AG20443 (cell line): Measurements from ENCODE around the gene PARP11.

Experiments
- DNase-seq: peaks from one replicate; pipeline ENCODE4 v3.0.0; 2012; ENCODE audit warnings: low spot score, mixed read lengths

Gene PARP11, protein sequence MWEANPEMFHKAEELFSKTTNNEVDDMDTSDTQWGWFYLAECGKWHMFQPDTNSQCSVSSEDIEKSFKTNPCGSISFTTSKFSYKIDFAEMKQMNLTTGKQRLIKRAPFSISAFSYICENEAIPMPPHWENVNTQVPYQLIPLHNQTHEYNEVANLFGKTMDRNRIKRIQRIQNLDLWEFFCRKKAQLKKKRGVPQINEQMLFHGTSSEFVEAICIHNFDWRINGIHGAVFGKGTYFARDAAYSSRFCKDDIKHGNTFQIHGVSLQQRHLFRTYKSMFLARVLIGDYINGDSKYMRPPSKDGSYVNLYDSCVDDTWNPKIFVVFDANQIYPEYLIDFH

DNA sequence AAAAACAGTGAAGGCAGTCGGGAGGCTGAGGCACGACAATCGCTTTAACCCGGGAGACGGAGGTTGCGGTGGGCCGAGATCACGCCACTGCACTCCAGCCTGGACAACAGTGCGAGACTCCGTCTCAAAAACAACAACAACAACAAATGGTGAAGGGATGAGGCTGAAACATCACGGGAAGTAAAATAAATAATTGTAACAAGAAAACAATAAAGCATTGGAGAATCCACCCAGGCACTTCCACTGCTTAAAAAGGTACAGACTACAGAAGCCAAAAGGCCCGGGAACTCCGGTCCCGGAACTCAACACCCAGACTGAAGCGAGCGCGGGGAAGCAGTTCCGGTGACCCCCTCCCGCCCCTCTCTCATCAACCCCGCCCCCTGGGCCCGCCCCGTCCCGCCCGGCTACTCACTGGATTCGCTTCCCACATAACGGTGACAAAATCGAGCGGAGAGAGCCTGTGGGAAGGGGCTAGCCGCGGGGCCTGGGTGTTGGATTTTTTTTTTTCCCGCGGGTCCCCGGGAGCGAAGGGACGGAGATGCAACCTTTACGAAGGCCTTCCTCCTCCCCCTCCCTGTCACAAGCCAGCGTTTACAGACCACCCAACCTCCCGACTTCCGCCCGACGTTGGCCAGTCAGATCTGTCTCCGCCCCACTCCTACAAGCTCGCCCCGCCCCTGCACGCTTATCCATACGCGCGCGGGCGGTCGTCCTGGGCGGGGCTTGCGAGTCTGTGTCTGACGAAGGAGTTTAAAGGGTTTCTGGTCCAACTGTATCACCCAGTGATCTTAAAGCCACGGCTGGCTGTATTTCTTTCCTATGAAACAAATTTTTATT lies at the start of gene PARP11:
Gene PARP11 (minus strand): TSS at position 600 of the 837 bp plus-strand sequence. CDS start 170 bp downstream, at position 430.
- peak; percentile 97 for DNase-seq

DNA sequence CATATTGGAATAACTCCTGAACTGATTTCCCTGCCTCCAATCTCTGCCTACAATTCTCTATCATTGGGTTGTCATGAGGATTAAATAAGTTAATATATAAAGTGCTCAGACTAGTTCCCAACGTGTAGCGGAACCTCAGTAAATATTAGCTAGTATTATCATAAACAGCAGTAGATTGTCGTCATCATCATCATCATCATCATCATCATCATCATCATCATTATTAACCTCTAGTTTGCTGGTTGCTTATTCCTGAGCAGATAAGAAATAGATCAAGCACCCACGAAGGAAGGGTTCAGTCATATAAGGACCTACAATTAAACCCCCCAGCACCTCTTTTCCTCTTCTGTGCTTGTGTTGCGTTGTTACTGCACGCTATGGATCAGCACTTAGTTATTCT lies 48.8 kb upstream of the PARP11 start:
- DNase-seq, result no peak

DNA sequence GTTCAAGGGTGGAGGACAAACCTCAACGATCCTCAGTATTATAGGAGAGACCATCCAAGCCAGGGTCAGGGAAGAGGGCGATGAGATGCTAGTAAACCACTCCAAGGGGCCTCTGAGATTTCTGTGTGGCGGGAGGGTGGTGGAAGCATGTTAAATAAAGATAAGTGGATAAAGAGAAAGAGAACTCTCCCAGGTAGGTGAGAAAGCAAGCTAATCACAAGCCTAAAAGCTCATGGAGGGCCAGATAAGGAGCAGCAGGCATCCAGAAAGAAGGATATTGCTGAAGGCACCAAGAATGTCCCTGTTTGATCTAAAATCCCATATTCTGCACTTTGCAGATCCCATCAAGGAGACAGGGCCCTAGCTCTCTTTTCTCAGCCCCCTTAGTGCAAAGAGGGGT lies 48.3 kb upstream of the PARP11 start:
- no peak for DNase-seq

DNA sequence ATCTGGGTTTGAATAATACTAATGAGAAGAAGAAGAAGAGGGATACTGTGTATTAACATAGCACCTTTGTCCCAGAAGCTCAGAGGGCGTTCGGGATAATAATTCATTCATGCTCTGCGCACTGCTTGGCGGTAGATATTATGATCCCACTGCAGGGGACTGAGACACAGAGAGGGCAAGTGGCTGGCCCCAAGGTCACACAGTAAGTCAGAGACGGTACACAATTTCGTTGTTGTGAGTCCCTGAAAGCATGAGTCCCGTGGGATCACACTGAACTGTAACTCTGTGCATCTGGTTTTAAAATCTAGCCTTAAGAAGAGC lies 47.9 kb upstream of the PARP11 start:
- no peak for DNase-seq

DNA sequence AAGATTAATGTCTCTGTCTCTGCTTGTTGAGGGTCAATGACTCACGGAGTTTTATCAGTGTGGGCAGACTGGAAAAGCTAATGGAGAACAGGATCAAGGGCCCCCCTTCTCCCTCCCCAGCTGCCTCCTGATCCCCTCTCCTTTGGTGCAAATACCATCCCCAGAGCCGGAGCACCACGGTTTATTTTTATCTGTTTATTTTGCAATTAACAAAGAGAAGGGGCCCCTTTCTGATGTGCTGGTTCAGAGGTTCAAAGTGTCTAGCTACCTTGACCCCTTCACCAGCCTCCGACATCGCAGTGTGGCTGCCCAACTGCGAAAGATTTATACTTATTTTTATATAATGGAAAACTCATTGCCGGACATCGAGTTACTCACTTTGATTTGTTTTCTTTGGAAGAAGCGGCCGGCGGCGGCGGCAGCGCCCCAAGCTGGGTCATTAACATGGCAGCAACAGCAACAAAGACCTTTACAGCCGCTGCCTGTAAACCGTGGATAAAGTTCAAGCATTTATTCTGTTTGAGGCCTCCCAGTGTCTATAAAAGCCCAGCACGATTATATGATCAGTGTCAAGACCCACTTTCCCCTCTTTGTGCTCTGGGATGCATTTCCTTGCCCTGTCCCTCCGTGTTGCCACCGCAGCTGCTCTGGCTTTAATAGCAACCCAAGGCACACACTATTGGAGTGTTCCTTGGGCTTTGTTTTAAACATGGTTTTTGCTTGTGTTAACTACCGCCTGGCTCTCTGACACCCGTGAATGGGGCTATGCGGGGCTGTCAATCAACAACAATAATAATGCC lies 47.4 kb upstream of the PARP11 start:
- DNase-seq, result no peak

DNA sequence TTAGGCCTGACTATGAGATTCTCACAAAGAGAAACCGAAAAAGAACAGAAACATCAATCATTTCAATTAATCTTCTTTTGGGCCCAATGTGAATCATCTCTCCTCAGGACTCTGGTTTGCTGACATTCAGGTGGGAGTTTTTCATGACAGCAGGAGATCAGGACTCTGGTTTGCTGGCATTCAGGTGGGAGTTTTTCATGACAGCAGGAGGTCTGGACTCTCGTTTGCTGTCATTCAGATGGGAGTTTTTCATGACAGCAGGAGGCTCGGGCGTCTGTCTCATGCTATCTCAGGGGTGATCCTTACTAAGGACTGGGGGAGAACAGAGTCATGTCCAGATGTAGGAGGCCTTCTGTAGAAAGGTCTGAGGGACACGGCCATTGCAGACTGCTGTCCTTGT lies 40.1 kb upstream of the PARP11 start:
- DNase-seq, result no peak

DNA sequence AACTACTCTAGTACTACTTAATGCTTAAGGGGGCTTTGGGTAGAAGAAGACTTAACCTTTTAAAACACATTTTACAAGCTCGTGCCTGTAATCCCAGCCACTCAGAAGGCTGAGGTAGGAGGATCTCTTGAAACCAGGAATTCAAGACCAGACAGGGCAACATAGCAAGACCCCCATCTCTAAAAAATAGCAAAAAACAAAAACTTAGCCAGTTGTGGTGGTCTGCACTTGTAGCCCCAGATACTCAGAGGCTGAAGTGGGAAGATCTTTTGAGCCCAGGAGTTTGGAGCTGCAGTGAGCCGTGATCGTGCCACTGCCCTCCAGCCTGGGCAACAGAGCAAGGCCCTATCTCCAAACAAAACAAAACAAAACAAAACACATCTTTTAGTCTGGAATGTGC lies 39.7 kb upstream of the PARP11 start:
- no peak for DNase-seq

DNA sequence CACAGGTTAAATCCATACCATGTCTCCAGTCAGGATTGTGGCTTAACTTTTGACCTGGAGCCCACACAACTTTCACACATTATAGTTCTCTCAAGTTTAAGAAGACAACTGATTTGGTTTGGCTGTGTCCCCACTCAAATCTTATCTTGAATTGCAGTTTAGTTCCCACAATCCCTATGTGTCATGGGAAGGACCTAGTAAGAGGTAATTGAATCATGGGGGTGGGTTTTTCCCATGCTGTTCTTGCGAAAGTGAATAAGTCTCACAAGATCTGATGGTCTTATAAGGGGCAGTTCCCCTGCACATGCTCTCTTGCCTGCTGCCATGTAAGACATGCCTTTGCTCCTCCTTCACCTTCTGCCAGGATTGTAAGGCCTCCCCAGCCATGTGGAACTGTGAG lies 38.2 kb upstream of the PARP11 start:
- no peak for DNase-seq

DNA sequence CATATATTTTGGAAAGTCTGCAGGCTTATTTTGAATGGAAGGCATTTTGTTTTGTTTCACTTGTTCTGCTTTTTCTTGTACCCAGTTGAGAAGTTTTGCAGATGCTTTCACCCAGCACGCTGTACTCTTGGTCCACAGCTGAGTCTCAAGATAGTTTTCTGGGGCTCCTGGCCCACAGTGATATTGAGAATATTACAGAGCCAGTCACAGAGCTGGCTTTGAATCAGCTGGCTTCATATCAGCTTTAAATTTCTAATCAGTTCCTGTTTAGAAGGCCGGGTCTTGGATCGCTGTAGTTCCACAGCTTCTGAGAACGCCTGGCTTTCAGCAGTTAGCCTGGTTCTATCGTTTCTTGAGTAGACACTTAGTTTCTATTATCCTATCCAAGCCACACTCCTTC lies 32.5 kb upstream of the PARP11 start:
- no peak for DNase-seq

DNA sequence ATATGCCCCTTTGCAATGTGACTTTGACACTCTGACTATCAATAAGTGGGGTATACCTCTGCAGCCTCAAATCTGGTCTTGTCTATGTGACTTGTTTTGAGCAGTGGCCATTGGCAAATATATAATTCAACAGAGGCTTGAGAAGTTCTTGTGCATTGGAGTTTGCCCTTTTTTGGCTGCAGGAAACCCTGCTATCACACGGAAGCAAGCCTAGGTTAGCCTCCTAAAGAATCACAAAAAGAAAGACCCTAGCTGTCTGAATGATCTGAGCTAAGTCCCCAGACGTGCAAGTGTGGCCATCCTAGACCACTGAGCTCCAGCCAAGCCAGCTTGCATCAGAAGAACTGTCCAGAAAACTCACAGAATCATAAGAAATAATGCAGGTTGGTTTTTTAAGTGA lies 31.8 kb upstream of the PARP11 start:
- DNase-seq, result no peak

DNA sequence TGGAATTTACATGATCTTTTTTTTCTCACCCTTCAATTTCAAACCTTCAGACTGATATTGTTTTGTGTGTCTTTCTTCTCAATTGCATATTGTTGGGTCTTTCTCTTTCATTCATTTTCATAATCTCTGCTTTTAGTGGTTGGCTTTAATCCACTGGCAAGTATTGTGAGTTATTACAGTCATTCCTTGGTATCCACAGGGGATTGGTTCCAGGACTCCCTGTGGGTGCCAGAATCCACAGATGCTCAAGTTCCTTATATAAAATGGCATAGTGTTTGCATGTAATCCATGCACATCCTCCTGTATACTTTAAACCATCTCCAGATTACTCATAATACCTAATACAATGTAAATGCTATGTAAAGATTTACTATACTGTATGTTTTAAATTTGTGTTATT lies 29.7 kb upstream of the PARP11 start:
- DNase-seq, result no peak

DNA sequence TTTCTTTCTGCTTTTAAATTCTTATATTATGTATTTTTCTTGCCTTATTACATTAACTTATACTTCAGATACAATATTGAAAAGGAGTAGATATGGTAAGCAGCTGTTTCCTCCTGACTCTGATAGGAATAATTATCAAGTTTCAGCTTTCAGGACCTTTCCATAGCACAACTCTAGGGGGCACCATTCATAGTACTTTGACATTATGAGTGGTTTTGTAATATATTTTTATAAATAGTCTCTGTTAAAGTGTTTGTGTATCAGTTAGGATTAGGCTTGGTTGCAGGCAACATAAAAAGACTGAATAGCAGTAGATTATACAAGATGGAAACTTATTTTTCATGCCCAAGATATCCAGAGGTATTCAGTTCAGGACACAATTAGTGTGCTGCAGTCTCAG lies 27.9 kb upstream of the PARP11 start:
- DNase-seq, result no peak

DNA sequence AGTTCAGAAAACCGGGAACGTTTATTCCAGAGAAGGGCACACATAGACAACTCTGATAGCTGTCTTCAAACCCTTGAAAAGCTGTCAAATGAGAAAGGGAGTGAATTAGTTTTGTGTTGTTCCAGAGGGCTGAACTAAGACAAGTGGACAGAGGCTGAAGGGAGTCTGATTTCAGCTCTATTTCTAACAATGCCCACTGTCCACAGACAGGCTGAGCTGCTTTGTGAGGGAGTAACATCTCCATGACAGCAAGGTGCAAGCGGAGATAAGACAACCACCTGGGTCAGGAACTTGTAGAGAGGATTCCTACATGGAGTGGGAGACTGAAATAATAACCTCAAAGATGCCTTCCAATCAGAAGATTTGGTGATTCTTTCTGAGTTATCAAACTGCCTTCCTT lies 25.6 kb upstream of the PARP11 start:
- DNase-seq, result no peak

DNA sequence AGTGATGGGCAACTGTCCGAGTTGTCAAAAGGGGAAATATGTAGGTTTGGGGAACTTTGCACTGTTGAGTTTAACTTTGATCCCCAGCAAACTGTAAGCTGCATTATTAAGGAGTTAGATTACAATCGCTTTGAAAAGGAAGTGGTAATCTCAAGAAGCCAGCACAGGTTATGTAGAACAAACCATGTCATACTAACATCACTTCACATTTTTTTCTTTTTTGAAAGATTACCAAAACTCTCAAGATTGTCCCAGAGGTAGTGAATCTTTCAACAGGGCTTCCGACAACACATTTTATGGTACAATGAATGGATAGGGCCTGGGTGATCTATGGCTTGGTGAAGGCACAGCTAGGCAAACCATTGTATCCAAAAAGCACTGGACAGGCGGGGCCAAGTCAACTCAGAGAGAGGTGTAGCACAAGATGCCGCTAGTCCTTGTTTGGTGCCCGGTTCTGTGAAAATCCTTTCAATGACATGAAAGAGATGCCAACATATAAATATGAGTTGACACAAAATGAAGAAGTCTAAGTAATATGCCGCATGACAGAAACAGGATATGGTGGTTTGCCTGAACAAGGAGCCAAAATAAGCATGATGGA lies 24.3 kb upstream of the PARP11 start:
- no peak for DNase-seq

DNA sequence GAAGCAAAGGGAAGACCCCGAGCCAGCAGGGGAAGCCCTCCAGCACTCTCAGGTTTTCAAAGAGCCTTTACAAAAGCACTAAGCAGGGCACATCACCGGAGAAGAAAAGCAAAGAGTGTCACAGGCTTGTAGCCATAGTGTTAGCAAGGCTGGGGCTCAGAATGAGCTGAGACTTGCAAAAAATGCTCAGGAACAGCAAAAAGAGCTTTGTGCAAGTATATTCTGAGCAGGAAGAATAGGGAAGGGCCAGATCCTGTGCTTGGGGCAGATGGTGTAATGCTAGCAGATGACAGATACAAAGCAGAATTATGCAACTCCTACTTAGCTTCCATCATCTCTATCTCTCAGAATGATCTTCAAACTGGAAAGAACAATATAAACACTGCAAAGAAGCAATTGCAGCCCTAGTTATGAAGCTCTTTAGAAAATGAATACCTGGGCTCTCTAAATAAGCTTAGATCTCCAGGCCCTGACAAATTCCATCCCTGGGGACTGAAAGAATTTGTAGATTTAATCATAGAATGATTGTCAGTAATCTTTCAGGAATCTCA lies 23.7 kb upstream of the PARP11 start:
- no peak for DNase-seq

DNA sequence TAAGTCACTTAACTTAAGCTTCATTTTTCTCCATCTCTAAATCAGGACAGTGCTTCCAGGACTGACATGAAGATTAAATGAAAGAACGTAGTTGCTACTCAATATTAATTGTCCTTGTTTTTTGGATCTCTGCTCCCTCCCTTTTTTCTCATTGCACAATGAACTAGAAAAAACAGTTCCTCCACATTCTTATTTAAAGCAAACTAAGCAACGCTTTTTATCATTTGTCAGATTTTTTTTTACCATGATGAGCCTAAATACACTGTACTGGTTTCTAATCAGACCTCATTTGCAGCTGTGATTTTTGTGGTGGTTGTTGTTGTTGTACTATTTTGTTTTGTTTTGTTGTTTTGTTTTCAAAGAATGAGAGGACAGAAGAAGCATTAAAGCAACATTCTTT lies 23.2 kb upstream of the PARP11 start:
- DNase-seq, result no peak

DNA sequence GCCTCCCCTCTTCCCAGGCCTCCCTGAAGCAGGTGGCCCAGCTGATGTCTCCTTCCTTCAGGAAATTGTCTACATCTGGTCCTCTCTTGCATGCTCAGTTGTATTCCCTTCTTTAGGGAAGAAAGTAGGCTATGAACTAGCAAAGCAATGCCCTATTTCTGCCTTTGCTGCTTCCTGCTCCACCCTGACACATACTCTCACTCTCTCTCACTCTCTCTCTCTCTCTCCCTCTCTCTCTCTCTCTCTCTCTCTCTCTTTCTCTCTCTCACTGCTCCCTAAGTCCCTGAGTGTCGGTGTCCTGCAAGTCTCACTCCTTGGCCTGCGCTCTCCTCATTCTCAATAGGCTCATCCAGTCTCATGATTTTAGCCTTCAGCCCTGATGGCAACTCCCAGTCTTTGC lies 19.4 kb upstream of the PARP11 start:
- no peak for DNase-seq

DNA sequence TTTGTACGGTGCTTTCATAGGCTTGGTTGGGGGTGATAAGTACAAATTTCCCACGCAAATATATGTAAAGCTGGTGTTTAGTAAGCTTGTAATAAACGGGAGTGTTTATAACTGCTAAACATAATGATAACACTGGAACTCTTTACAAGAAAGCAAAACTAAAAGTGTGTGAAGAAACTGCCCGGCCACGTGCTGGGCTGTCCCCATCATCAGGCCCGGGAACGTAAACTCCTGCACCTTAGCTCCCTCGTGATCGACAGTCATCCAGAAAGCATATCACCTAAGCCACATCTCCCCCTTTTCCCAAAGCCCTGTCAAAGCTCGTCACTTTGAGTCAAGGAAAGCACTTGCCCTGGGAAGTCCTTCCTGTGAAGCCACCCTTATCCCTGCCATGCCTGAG lies 18.0 kb upstream of the PARP11 start:
- no peak for DNase-seq

DNA sequence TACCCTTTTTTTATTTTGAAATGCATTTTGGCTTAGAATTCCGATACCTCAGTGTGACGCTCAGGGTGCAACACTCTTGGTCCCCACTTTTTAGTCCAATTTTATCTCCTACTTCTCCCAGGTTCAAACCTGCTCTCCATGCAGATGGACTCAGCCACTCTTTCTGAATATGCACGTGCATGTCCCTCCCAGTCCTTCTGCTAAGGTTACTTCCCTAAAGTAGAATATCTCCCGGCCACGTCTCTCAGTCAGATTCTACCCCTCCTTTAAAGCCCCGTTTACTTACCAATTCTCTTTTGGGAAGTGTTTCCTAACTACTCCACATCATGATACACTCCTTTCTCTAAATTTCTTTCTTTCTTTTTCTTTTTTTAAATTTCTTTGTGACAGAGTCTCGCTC lies 15.5 kb upstream of the PARP11 start:
- DNase-seq, result no peak

DNA sequence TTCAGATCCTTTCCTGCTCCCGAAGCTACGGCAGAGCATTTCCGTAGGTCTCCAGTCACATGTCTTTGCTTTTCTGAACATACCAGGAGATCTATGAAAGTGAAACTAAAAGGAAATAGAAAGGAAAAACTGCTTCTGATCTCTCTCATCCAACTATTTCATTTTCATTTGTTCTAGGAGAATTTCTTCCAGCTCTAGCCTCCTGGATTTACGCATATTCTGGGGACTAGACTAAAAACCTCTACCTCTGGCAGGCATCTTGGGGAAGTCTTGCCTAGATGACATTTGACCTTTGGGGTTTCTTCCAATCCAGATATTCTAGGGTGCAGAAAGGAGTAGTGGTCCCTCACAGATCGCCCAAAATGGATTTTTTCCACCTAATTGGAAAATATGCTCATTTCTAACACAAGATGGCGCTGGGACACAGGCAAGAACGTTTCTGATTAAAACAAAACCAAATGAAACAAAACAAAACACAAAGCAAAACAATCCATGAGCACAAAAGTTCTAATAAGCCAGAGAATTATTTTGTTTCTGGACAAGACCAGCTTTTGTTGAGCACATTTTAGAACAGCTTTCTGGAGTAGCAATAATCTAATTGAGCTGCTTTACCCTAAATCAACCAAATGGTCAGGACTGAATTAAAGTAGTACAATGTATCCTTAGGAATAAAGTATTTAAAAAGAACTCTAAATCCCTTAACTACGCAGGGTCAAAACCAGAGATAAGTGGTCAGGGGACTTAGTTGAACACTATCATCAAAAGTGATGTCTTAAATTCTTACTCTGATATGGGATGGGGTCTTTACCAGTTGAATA lies 12.3 kb upstream of the PARP11 start:
- DNase-seq, result peak; percentile 45

DNA sequence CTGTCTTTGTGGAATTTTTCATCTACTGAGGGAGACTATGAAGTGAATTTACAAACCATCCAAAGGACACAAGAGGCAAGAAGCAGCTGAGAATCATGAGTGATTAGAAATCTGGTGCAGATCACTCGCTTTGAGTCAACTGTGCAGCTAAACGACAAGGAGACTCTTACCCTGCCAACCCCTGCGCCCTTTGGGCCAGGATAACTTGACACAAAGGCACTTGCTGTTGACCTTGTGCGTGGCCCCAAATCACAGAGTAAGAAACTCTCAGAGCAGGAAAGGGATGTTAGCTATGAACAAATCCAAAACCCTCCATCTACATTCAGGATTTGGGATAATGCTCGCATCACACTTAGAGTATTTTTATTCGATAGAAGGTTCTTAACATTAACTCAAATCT lies 11.5 kb upstream of the PARP11 start:
- no peak for DNase-seq
